Hematopoietic multipotent progenitor cell treated with erythropoietin and hydrocortisone succinate and interleukin-3 and kit ligand, for 6 days (in vitro differentiated cells): Measurements from ENCODE around the gene NPFF.
A peak's percentile ranks its signal among the peaks of the same experiment; 100 is the strongest.
"Not testable (repeated sequence)": the region's sequence is repeated elsewhere in the genome, so short reads cannot be mapped to it uniquely, and the experiment has no call there.

Experiments used
- DNase-seq: peaks from one replicate; pipeline ENCODE4 v3.0.0-alpha.2; 2015

NPFF gene, protein sequence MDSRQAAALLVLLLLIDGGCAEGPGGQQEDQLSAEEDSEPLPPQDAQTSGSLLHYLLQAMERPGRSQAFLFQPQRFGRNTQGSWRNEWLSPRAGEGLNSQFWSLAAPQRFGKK

GRCh38 chr12:53506881-53507602 is at the start of gene NPFF:
TSS of gene NPFF (minus strand) at chr12:53507484. CDS start at chr12:53507474, 10 bp downstream.
- DNase-seq = no peak

DNA sequence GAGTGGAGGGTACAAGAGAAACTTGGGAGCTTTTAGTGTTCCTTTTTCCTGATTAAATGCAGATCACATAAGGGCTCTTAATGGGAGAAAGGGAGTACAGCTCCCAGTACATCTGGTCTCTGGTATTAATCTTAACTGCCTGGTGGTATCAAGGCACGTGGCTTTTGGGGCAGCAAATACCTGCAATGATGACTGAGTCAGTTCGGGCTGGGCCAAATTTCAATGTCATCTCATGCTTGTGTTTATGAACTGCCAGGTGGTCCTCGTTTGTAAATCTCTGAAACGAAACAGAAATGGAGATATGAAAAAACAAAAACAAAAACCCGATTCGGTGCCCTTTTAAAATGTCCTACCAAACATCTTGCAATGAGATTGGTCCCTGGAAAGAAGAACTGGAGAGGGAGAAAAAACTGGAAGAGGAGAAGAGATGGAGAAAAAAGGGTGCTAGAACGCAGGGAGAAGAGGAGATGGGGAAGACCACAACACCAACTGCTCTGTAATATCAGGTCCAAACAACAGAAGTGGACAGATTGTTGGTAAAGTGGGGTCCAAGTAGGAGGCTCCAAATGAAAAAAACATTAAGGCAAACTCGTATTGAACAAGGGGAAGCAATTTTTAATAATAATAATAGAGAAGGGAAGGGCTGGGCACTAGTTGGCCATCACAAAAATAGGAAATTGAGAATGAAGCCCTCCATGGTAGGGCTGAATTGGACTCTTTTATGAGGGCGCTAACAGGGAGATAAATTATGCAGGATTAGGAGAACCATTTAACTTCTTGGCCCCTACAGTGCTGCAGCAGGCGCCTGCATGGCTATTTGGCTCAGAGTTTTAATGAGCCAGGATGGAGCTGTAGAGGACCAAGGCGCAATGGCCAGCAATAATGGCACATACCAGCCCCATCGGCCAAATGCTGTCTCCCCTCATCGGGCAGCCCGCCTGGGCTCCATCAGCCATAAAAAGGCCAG is 45.4 kb upstream of the NPFF start:
- no peak for DNase-seq

- no peak for DNase-seq
Measured at GRCh38 chr12:53551889-53552291, 44.6 kb upstream of the NPFF start.

DNA sequence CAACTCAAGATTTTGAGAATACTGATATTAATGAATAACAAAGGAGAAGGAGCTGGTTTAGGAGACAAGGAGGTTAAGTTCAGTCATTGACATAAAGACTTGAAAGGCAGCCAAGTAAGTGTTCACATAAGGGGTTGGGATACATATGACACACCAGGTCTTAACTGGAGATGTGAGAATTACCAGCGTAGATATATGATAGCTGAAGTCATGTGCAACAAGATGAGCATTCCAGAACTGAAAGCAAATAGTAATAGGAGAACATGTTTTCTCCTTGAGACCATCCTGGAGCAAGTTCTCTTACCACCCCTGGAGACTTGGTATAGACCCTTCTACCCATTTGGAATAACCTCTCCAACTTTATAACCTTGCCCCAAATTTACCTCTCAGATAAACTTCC is 43.3 kb upstream of the NPFF start:
- DNase-seq = no peak

DNA sequence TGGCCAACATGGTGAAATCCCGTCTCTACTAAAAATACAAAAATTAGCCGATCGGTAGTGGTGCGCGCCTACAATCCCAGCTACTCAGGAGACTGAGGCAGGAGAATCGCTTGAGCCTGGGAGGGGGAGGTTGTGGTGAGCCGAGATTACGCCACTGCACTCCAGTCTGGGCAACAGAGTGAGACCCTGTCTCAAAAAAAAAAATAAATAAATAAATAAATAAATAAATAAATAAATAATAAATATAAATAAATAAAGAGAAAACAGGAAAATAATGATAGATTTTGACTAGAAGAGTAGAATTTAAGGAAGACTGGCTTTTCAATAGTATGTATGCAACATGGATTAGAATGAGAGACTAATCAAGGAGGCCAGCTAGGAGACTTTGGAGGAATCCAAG is 42.8 kb upstream of the NPFF start:
- DNase-seq = not testable (repeated sequence)

- DNase-seq = not testable (repeated sequence)
Measured at GRCh38 chr12:53548354-53548753, 41.1 kb upstream of the NPFF start.

- peak; percentile 86 for DNase-seq
Measured at GRCh38 chr12:53543539-53543938, 36.3 kb upstream of the NPFF start.

- no peak for DNase-seq
Measured at GRCh38 chr12:53539526-53539925, 32.2 kb upstream of the NPFF start.

- DNase-seq = no peak
Measured at GRCh38 chr12:53538209-53538689, 31.0 kb upstream of the NPFF start.

DNA sequence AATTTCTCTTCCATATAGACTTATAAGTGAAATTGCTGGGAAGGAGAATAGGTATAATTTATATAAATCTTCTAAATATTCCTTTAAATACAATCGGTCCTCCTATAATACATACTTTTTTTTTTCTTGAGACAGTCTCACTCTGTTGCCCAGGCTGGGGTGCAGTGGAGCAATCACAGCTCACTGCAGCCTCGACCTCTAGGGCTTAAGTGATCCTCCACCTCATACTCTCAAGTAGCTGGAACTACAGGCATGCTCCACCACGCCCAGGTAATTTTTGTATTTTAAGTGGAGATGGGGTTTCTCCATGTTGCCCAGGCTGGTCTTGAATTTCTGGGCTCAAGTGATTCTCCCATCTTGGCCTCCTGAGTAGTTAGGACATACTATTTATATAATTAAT is 29.7 kb upstream of the NPFF start:
- DNase-seq = no peak

- no peak for DNase-seq
Measured at GRCh38 chr12:53533471-53533870, 26.2 kb upstream of the NPFF start.

GRCh38 chr12:53532524-53533445 is 25.5 kb upstream of the NPFF start:
- DNase-seq = no peak

- no peak for DNase-seq
Measured at GRCh38 chr12:53532021-53532420, 24.7 kb upstream of the NPFF start.

DNA sequence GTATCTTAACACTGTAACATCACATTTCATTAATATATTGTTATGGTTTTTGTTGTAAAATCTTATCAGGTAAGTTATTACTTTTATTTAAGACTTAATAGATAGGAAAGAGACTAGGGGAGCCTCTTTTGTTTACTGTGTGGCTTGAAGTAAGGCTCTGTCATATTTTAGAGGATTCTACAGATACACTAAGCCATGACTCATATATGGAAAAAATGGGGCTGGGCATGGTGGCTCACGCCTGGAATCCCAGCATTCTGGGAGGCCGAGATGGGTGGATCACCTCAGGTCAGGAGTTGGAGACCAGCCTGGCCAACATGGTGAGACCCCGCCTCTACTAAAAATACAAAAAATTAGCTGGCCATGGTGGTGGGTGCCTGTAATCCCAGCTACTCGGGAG is 23.6 kb upstream of the NPFF start:
- no peak for DNase-seq

GRCh38 chr12:53530061-53530460 is 22.8 kb upstream of the NPFF start:
- no peak for DNase-seq

DNA sequence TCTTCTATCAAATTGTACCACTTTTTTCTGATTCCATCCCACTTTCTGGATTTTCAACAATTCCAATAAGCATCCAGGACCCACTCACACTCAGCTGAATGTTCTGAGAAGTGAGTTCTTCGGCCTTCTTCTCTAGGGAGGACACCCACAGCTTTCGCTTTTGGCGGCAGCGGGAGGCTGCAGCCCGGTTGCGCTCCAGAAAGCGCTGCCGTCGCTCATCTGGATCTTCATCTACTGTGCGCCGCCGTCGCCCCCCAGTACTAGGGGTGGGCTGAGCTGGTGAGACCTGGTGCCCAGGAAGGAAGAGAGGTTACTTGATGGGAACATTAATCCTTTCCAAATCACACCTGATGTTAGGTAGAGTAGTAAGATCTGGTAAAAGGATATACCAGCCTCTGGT is 17.2 kb upstream of the NPFF start:
- no peak for DNase-seq

DNA sequence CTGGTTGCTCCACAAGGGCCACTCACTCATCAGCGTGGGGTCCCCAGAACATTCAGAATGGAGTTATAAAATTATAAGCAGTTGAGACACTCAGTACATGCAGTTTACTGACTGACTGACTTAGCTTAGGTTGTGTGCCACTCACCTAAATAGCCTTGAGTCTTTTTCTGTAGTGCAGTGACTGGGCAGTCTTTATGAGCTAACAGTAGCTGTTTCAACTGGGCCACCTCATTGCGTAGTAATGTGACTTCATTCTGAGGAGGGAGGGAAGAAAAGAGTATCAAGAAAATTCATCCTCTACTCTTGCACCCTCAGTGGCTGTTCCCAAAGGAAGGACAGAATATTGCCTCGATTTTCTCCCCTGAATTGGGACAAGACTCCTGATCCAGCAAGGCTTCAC is 15.8 kb upstream of the NPFF start:
- DNase-seq = no peak

DNA sequence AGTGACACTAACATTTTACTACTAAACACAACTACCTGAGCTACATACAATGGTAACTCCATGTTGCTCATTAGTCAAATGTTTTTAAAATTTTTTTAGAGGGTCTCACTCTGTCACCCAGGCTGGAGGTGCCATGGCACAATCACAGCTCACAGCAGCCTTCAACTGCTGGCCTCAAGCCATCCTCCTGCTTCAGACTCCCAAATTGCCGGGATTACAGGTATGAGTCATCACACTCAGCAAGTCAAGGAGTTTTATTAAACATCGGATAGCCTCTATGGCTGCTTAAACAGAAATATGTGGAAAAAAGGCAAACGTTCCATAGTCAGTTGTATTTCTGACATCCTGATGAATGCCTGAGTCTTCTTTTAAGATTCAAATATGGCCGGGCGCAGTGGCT is 11.1 kb upstream of the NPFF start:
- DNase-seq = no peak

- no peak for DNase-seq
Measured at GRCh38 chr12:53516758-53517455, 9.6 kb upstream of the NPFF start.

DNA sequence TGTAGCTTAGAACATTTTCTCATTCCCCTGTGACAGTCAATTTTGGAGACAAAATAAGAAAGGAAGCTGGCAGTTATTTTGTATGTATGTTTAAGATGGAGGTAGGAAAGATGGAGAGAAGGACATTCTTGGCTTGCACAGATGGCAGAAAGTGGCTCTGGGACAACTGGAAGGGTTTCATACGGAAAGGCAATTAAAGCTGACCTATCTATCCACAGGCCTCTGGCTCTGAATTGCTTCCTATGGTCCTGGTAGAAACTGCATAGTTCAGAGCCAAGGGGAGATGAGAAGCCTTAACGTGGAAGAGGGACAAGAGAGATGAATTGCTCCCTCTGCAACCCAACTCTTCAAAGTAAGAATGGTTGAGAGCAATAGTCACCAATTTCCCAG is 8.0 kb upstream of the NPFF start:
- no peak for DNase-seq

- no peak for DNase-seq
Measured at GRCh38 chr12:53514628-53515290, 7.5 kb upstream of the NPFF start.
